Panc1 (cell line): ENCODE data around the gene HES1. TPM values are rescaled to one million over a fixed set of nuclear protein-coding genes. Genes with fewer than 3 reads are reported as not detected.

ENCODE experiments used
- ATAC-seq: fragments of 200-7000 bp; cut with Tn5 transposase; 2 replicates; pipeline ENCODE4 v1.9.1; 2020; ENCODE audit warnings: mild to moderate bottlenecking, moderate library complexity
- BruUV-seq: library from RNA; stranded (reverse); fragments of 400-500 nt; replicated peaks from 2 replicates; lab custom pipeline; 2021; lab: Mats Ljungman, UMichigan
- CTCF ChIA-PET: fragments of 300-600 bp; sonication (Branson Sonifier 250); formaldehyde crosslinking; loops from one replicate; lab custom pipeline; 2022; ENCODE audit warnings: antibody characterized with exemption; lab: Charles Lee
- POLR2A ChIA-PET: fragments of 300-600 bp; sonication (Branson Sonifier 250); formaldehyde crosslinking; loops from one replicate; lab custom pipeline; 2022; ENCODE audit warnings: antibody characterized with exemption; lab: Charles Lee
- DNase-seq: peaks from one replicate; pipeline ENCODE4 v3.0.0-alpha.2; 2010; ENCODE audit warnings: low read depth, low spot score
- H3K27ac ChIP-seq: 2 replicates; pipeline ENCODE4 v1.5.1; 2011; ENCODE audit warnings: mild to moderate bottlenecking, low read length, inconsistent platforms
- H3K27me3 ChIP-seq: fragments of 200-500 bp; sonication (Bioruptor generic); 2 replicates; pipeline ENCODE4 v1.6.0; 2014; ENCODE audit warnings: low read length, inconsistent platforms; ENCODE audit not compliant: control insufficient read depth, insufficient read depth
- H3K36me3 ChIP-seq: fragments of 200-500 bp; sonication (Bioruptor generic); 2 replicates; pipeline ENCODE4 v1.5.1; 2014; ENCODE audit warnings: inconsistent platforms, mild to moderate bottlenecking, low read length, moderate library complexity; ENCODE audit not compliant: control insufficient read depth, insufficient read depth
- H3K4me1 ChIP-seq: 2 replicates; pipeline ENCODE4 v1.5.1; 2011; ENCODE audit warnings: inconsistent platforms, mild to moderate bottlenecking, low read length, moderate library complexity; ENCODE audit not compliant: control insufficient read depth, insufficient read depth
- H3K4me3 ChIP-seq, 2 experiments: 2 replicates each; pipeline ENCODE4 v1.5.1; 2011 to 2012; ENCODE audit warnings: low read depth in 2 of 2, low read length in 2 of 2, mild to moderate bottlenecking in 2 of 2, inconsistent platforms in 1 of 2, moderate library complexity in 1 of 2
- H3K9me3 ChIP-seq: fragments of 200-500 bp; sonication (Bioruptor generic); 2 replicates; pipeline ENCODE4 v1.5.1; 2014; ENCODE audit warnings: low read depth, mild to moderate bottlenecking, inconsistent platforms, low read length, moderate library complexity; ENCODE audit not compliant: control insufficient read depth, insufficient read depth
- CTCF ChIP-seq: fragments of 450-650 bp; IDR thresholded peaks from 2 replicates; pipeline ENCODE4 v1.5.1; 2017; ENCODE audit warnings: mild to moderate bottlenecking
- POLR2AphosphoS5 ChIP-seq: IDR thresholded peaks from 2 replicates; pipeline ENCODE4 v1.6.1; 2012; ENCODE audit warnings: mild to moderate bottlenecking, low read depth, low read length, moderate library complexity
- SIN3A ChIP-seq: IDR thresholded peaks from 2 replicates; pipeline ENCODE4 v1.6.1; 2012; ENCODE audit warnings: low read depth, mild to moderate bottlenecking, low read length, moderate library complexity, borderline replicate concordance; ENCODE audit not compliant: insufficient read depth
- TCF7L2 ChIP-seq: IDR thresholded peaks from 2 replicates; pipeline ENCODE4 v1.6.1; 2011; ENCODE audit warnings: mild to moderate bottlenecking, low read depth, low read length, inconsistent platforms
- in situ Hi-C: cut with HindIII; loops from 2 replicates; pipeline ENCODE4 v1.10.0; 2016; ENCODE audit warnings: low sequenced_read_pairs, low pct_unique_long_range_greater_than_20kb
- intact Hi-C: fragments of 100-400 bp; cut with micrococcal nuclease; formaldehyde crosslinking; loops from one replicate; pipeline ENCODE4 v1.10.0; 2022; ENCODE audit not compliant: unreplicated experiment
- total RNA-seq: library from RNA; stranded (reverse); gene quantifications from one replicate; pipeline ENCODE4 v1.2.1, GENCODE V29; 2021; ENCODE audit not compliant: unreplicated experiment
- TF ChIP-seq, protein P1 (sequence below), 2 experiments: IDR thresholded peaks; 2 replicates each; pipeline ENCODE4 v1.6.1; 2011 to 2012; ENCODE audit warnings: low read depth in 2 of 2, control low read depth in 1 of 2, low read length in 1 of 2, mild to moderate bottlenecking in 1 of 2, moderate library complexity in 1 of 2; ENCODE audit not compliant: insufficient read depth in 1 of 2

HES1 gene
- total RNA-seq, 1 experiment from 2014 or later, result 28.5 TPM

DNA sequence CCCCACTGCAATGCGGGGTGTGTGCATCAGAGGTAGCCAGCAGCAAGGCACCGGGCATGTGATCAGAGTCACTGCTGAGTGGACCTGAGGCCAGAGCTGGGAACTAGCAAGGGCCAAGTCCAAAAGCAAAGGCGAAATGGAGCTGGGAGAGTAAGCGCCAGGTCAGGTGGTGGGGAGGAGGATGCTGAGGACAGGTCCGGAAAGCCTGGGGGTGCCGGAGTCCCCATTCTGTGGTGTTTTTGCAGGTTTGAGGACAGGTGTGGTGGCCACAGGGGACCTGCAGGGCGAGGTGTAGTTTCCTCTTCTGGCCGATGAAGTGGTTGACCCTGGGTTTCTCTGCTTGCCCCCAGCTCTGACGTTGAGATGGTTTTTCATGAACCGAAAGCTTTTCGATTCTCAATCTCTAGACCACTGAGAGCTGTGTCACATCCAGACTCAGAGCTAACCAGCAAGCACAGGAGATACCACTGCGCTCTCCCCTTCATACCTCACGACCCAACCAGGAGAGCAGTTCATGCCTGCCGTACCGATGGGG lies 35.0 kb upstream of the HES1 start:
- Histone ChIP-seq H3K4me1 (peaks cover 25% of the 10 kb centered on the region), H3K9me3 (no peaks in the 10 kb centered on the region), H3K27ac (no peak overlapping the region), H3K36me3 (no peaks in the 10 kb centered on the region), H3K27me3 (no peaks in the 10 kb centered on the region), H3K4me3 (no peak overlapping the region)
- DNase-seq, result no peak
- TF ChIP-seq POLR2AphosphoS5, result no peak
- no peak for TF ChIP-seq TCF7L2
- TF ChIP-seq, protein P1, sequence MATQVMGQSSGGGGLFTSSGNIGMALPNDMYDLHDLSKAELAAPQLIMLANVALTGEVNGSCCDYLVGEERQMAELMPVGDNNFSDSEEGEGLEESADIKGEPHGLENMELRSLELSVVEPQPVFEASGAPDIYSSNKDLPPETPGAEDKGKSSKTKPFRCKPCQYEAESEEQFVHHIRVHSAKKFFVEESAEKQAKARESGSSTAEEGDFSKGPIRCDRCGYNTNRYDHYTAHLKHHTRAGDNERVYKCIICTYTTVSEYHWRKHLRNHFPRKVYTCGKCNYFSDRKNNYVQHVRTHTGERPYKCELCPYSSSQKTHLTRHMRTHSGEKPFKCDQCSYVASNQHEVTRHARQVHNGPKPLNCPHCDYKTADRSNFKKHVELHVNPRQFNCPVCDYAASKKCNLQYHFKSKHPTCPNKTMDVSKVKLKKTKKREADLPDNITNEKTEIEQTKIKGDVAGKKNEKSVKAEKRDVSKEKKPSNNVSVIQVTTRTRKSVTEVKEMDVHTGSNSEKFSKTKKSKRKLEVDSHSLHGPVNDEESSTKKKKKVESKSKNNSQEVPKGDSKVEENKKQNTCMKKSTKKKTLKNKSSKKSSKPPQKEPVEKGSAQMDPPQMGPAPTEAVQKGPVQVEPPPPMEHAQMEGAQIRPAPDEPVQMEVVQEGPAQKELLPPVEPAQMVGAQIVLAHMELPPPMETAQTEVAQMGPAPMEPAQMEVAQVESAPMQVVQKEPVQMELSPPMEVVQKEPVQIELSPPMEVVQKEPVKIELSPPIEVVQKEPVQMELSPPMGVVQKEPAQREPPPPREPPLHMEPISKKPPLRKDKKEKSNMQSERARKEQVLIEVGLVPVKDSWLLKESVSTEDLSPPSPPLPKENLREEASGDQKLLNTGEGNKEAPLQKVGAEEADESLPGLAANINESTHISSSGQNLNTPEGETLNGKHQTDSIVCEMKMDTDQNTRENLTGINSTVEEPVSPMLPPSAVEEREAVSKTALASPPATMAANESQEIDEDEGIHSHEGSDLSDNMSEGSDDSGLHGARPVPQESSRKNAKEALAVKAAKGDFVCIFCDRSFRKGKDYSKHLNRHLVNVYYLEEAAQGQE (IDR thresholded peaks at IDR 0.05; ENCODE audit: insufficient read depth in 1 of 2, low read depth in 2 of 2, low read length in 1 of 2), result no peak
- no peak for TF ChIP-seq CTCF
- no peak for TF ChIP-seq SIN3A
- ChIA-PET POLR2A (no interaction called here), CTCF (no interaction called here)
- in situ Hi-C loops (no loop called here), intact Hi-C loops (no loop called here)
- ATAC-seq, result no peak
- BruUV-seq, result no TSS peak

DNA sequence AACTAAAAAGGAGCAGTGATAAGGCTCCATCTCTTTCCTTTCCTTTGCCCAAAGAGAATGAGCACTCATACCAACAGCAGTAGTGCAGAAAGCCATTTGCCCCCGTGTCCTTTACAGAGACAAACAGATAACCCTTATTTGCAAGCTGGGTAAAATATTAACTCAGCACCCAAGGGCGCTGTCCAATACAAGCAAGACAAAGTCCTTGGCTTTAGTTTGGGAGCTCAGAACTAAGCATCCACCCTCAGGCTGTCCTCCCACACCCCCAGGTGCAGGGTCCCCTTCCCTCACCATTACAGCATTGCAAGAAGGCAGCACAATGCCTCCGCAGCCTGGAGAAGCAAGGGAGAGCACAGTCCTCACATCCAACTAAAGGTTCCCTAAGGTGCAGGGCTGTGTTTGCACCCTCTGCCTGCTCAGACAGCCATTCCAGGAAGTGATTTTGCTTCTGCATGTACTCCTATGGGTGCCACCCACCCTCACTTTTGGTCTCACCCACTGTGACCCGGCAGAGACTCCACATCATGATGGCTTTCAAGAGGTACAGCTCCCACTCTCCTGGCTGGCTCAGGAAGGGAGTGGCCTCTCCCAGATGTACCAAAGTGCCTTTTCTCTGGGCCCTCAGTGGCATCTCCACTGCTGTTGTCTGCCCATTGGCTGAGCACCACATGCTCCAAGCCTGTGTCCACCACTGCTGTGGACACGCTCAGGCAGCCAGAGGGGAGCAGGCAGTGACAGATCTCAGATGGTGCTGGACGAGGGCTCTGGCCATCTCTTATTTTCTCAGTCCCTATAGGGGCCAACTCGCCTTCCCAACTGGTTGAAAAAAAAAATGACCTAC lies 34.1 kb upstream of the HES1 start:
- in situ Hi-C loops, result no loop called here
- H3K9me3 ChIP-seq, result no peaks in the 10 kb centered on the region
- H3K36me3 ChIP-seq, result no peaks in the 10 kb centered on the region
- no peaks in the 10 kb centered on the region for H3K27me3 ChIP-seq
- ChIA-PET POLR2A (no interaction called here), CTCF (no interaction called here)
- DNase-seq (no peak), ATAC-seq (no peak)
- no peak overlapping the region for H3K4me3 ChIP-seq
- H3K4me1 ChIP-seq, result peaks cover 24% of the 10 kb centered on the region
- intact Hi-C loops, result no loop called here
- TF ChIP-seq, protein P1 (IDR thresholded peaks at IDR 0.05; ENCODE audit: insufficient read depth in 1 of 2, low read depth in 2 of 2, low read length in 1 of 2), result 0 out of 4 replicates have a peak, but pooled peaks of 1 of the 2 experiments have one; percentile 46
- no peak for TF ChIP-seq POLR2AphosphoS5
- no peak overlapping the region for H3K27ac ChIP-seq
- no TSS peak for BruUV-seq
